ENCODE measurements around the gene ZBTB32.
"Not testable (repeated sequence)": the region's sequence is repeated elsewhere in the genome, so short reads cannot be mapped to it uniquely, and the experiment has no call there.

ZBTB32 gene

DNA sequence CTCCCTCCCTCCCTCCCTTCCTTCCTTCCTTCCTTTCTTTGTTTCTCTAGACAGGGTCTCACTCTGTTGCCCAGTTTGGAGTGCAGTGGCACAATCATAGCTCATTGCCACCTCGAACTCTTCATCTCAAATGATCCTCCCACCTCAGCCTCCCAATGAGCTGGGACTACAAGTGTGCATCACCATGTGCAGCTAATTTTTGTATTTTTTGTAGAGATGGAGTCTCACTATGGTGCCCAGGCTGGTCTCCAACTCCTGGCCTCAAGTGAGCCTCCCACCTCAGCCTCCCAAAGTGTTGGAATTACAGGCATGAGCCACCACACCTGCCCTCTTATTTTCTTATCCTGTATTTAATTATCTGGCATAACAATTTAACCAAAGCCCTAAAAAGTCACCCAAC is 33.7 kb upstream of the ZBTB32 start:
- Histone ChIP-seq H3K27me3 (peaks cover 67% of the 10 kb centered on the region), H3K4me3 (ENCODE audit: low read depth, low read length) (no peak overlapping the region)
- DNase-seq: no peak

DNA sequence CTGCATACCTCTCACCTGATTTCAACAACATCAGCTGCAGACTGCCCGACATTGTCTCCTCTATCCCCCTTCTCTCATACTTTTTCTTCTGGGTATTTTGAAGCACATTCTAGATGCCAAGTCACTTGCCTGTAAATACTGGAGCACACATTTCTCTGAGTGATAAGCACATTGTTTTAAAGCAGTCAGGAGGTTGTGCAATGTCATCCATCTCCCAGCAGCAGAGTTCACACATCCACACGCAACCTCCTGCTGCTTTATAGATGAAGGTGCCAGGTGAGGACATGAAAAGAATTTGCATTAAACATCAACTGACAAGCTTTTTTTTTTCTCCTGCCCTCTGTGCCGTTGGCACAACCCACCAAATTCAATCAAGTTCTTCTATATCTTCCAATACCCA is 32.5 kb upstream of the ZBTB32 start:
- Histone ChIP-seq H3K4me1 (no peaks in the 10 kb centered on the region), H3K9me3 (no peaks in the 10 kb centered on the region), H3K36me3 (no peaks in the 10 kb centered on the region), H3K27me3 (peaks cover 67% of the 10 kb centered on the region), H3K4me3 (ENCODE audit: low read depth, low read length) (no peak overlapping the region)
- DNase-seq: no peak
- TF ChIP-seq, protein P1, sequence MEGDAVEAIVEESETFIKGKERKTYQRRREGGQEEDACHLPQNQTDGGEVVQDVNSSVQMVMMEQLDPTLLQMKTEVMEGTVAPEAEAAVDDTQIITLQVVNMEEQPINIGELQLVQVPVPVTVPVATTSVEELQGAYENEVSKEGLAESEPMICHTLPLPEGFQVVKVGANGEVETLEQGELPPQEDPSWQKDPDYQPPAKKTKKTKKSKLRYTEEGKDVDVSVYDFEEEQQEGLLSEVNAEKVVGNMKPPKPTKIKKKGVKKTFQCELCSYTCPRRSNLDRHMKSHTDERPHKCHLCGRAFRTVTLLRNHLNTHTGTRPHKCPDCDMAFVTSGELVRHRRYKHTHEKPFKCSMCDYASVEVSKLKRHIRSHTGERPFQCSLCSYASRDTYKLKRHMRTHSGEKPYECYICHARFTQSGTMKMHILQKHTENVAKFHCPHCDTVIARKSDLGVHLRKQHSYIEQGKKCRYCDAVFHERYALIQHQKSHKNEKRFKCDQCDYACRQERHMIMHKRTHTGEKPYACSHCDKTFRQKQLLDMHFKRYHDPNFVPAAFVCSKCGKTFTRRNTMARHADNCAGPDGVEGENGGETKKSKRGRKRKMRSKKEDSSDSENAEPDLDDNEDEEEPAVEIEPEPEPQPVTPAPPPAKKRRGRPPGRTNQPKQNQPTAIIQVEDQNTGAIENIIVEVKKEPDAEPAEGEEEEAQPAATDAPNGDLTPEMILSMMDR (IDR thresholded peaks at IDR 0.05; ENCODE audit: low read depth, low read length): no peak

More for the DNA sequence above, 33.7 kb upstream of the ZBTB32 start:
- Histone ChIP-seq H3K4me1 (no peaks in the 10 kb centered on the region), H3K9me3 (no peaks in the 10 kb centered on the region), H3K36me3 (no peaks in the 10 kb centered on the region)
- TF ChIP-seq, protein P1 (IDR thresholded peaks at IDR 0.05; ENCODE audit: low read depth, low read length): no peak

DNA sequence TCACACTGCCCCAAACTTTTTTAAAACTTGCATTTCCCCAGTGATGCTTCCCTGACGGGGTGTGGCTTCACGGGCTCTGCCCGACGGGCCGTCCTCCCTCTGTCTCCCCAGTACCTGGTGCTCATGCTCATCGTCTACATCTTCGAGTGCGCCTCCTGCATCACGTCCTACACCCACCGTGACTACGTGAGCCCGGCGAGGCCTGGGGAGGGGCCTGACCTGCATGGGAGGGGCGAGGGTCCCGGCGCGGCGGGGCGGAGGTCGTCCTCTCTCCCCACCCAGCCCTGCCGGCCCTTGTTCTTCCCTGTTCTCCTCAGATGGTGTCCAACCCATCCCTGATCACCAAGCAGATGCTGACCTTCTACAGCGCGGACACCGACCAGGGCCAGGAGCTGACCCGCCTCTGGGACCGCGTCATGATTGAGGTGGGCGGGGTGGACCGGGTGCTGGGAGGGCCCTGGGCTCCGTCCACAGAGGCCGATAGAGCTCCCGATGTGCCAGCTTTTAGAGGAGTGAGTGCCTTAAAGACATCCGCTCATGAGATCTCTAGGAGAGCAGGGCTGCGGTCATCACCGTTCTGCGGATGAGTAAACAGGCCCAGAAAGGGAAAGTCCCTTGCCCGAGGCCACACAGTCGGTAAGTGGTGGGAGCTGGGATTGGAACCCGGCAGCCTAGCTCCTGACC is 31.1 kb upstream of the ZBTB32 start:
- H3K36me3 ChIP-seq: no peaks in the 10 kb centered on the region
- TF ChIP-seq, protein P1 (IDR thresholded peaks at IDR 0.05; ENCODE audit: low read depth, low read length): no peak
- H3K9me3 ChIP-seq: no peaks in the 10 kb centered on the region
- DNase-seq: peak; percentile 33
- H3K4me3 ChIP-seq (ENCODE audit: low read depth, low read length): peak overlapping the region; percentile 35
- peaks cover 54% of the 10 kb centered on the region for H3K27me3 ChIP-seq
- no peaks in the 10 kb centered on the region for H3K4me1 ChIP-seq

DNA sequence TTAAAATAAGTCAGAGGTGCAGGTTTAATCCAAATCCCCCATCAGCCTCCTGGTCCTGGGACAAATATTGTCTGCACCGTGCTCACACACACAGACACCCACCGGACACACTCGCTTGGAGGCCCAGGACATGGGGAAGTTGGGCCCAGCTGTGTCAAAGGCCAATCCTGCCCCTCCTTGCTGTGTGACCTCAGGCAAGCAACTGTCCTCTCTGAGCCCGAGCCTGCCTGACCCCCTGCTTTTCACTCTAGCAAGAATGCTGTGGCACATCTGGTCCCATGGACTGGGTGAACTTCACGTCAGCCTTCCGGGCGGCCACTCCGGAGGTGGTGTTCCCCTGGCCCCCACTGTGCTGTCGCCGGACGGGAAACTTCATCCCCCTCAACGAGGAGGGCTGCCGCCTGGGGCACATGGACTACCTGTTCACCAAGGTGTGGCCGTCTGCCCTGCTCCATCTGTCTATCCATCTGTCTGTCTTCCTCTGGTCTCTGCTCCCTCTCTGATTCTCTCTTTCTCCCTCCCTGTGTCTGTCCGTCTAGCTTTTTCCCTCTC is 28.7 kb upstream of the ZBTB32 start:
- H3K4me1 ChIP-seq: no peaks in the 10 kb centered on the region
- H3K27me3 ChIP-seq: peaks cover 36% of the 10 kb centered on the region
- DNase-seq: no peak
- H3K36me3 ChIP-seq: no peaks in the 10 kb centered on the region
- no peaks in the 10 kb centered on the region for H3K9me3 ChIP-seq
- no peak overlapping the region for H3K4me3 ChIP-seq (ENCODE audit: low read depth, low read length)
- TF ChIP-seq, protein P1 (IDR thresholded peaks at IDR 0.05; ENCODE audit: low read depth, low read length): no peak

DNA sequence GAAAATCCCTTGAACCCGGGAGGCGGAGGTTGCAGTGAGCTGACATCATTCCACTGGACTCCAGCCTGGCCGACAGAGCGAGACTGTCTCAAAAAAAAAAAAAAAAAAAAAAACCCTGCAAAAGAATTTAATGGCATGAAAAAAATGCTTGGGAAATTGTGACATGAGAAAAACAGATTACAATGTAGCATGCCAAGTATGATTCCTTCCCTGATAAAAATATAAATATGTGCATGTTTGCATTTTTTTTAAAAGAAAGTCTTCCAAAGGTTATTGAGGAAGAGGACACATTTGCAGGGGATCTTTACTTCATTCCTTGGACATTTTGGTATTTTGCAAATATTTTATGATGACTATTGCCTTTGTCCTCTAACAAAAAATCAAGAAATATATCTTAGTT is 14.5 kb upstream of the ZBTB32 start:
- Histone ChIP-seq H3K27me3 (peaks cover 4% of the 10 kb centered on the region; the same call in 1 of the 2 replicates), H3K4me3 (ENCODE audit: low read depth, low read length) (no peak overlapping the region), H3K4me1 (no peaks in the 10 kb centered on the region), H3K9me3 (no peaks in the 10 kb centered on the region), H3K36me3 (no peaks in the 10 kb centered on the region)
- TF ChIP-seq, protein P1 (IDR thresholded peaks at IDR 0.05; ENCODE audit: low read depth, low read length): no peak
- DNase-seq: no peak

DNA sequence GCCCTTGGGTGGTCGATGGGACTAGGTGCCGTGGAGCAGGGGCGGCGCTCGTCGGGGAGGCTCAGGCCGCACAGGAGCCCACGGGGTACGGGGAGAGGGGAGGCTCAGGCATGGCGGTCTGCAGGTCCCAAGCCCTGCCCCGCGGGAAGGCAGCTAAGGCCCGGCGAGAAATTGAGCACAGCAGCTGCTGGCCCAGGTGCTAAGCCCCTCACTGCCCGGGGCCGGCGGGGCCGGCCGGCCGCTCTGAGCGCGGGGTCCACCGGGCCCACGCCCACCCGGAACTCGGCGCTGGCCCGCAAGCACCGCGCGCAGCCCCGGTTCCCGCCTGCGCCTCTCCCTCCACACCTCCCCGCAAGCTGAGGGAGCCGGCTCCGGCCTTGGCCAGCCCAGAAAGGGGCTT is 13.3 kb upstream of the ZBTB32 start:
- H3K27me3 ChIP-seq; H3K4me3 ChIP-seq (ENCODE audit: low read depth, low read length); DNase-seq; H3K9me3 ChIP-seq; H3K4me1 ChIP-seq; H3K36me3 ChIP-seq: not testable (repeated sequence)

Measured in BE2C (cell line).